GF-D8 (cell line): Measurements from ENCODE around the gene SNAP47.

Experiments
- DNase-seq: peaks from one replicate; lab custom pipeline; 2025; lab: John Stamatoyannopoulos, UW

The SNAP47 gene

DNA sequence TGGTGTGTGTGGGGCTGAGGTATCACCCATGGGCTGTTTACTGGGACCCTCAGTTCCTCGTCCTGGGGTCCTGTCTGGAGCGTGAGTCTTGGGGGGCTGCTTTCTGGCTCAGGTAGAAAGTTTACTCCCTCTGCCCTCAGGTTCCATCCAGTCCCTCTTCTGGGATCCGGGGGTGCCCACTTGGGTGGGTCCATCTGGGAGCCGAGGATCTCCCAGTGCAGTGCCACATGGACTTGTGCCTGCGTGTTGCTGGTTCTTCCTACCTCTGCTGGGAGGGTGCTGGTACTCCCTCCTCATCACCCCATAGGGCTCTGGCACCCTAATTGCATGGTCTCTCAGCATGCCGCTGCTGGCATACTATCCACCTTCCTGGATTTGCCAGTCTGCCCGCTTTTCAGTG, 14.0 kb downstream of the SNAP47 start:
- DNase-seq, result no peak

DNA sequence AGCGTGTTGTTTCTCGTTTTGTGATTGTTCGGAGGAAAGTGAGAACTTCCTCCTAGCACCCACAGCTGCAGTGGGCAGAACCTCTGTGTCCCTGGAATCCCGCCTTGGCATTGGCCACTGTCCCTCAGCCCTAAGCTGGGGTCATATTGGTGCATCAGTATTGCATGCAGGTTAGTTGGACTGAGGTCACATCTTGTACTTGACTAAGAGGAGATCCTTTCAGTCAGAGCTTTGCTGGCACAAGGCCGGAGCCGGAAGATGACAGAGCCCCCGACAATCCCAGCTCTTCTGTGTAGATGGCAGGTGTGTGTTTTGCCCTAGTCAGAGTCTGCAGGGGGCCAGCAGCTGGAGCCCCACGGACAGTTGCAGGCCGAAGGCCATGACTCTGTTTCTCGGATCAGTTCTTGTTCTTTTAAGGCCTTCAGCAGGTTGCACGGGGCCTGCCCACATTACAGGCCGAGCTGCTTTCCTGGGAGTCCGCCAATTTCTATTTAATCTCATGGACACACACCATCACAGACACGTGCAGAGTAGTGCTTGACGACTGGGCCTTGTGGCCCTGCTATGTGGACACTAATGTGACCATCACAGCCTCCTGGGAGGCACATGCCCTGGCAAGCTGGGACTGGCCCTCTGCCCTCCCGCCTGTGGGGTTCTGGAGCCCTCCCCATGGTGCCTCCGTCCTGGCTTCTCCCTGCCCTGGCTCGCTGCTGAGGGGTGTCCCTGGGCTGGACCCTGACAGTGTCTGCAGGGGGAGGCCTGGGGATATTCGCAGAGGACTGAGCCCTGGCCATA, 14.9 kb downstream of the SNAP47 start:
- DNase-seq, result no peak

DNA sequence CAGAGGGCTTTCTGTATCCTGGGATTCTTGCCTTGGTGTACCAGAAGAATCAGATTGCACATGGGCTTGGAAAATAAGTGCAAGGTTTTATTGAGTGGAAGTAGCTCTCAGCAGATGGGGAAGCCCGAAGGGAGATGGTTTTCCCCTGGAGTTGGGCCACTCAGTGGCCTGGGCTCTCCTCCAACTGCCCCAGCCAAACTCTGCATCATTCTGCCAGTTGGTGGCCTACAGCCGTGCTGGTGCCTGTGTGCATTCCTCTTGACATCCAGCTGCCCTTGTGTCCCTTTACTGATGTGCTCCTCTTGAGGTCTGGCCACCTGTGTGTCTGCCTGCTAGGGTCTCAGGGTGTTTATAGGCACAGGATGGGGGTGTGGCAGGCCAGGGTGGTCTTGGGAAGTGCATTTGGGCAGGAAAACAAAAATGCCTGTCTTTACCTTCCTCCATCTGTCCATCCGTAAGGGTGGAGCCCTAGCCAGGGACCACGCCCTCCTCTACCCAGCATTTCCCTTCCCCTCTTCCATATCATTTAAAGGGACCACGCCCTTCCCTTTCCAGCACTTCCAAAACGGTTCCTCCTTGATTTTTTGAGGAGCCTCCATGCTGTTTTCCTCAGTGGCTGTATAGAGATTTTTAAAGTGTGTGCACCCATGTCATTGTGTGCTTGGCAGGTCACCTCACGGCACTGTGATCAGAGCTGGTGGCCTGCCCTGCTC, 18.9 kb downstream of the SNAP47 start:
- no peak for DNase-seq

DNA sequence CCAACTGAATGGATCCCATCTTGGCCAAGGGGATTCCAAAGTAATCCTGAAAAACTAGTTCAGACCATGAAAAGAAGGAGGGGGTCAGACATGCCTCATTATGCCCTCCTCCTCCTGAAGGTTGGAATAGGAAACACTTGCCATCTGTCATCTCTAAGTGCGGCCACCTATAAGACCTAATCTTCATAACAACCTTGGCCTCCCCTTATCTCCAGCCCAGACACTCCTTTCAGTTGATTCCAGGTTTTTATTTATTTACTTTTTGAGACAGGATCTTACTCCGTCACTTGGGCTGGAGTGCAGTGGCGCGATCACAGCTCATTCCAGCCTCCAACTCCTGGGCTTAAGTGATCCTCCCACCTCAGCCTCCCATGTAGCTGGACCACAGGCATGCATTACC, 19.7 kb downstream of the SNAP47 start:
- no peak for DNase-seq

DNA sequence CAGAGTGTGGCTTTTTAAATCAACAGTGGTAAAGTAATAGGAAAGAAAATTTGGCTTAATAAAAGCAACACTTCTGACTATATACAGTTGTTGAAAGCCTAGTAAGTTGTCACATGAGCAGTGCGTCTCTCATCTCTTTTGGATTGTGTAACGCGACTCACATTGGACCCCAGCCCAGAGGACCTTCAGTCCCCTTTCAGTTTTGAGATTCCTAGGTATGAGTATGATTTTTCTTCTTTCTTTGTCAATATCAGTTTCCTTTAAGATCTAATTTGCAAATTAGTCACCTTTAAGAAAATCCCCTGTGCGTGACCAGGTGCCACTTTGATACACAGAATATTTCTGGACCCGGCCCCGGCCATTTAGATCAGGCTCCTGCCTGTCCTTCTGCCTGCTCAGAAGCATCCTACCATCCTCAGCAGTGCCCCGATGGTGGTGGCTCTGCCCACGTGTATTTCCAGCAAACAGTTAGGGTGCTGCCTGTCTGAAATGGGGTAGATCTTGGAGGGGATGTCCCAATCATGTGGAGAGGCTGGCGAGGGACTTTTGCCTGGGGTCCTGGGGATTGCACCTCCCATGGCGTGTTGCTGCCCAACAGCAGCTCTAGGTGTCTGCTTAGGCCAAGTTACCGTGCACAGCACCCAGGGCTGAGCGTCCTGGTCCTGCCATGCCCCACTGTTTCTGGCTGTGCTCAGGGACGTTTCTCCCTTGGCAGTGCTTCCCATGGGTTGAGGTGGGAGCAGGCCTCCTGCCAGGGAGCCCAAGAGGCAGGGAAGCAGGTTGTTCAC, 21.1 kb downstream of the SNAP47 start:
- DNase-seq, result no peak

DNA sequence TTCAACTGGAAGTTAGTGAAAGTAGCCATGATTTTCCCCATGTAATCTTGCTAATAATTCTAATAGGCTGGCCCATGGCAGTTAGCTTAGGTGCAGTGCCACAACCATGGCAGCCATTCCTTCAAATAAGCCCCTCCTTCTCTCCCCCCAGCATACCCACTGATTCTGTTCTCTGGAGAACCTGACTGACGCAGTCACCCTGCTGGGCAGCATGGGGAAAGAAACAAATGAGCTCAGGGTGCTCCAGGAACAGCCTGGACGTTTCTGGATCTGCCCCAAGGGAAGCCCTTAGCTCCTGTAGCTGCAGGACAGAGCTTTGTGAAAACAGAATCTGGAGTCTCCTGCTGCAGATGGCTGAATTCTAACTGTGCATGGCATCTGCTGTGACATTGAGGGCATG, 22.5 kb downstream of the SNAP47 start:
- DNase-seq, result no peak

DNA sequence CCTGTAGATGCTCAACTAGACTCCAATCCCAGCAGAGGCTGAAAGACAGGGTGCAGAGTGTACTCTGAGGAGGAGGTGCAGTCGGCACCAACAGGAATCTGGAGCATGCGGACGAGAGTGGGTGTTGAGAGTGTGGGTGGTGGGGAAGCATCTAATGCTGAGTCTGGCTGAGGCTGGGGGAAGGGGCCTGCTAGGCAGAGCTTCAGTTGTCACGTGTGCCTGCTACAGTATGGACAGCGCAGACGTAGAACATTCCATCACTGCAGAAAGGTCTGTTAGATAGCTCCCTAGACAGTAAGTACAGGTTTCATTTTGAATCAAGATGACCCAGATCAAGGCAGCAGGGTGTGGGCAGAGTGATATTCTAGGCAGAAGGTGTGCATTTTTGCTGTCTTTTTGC, 23.1 kb downstream of the SNAP47 start:
- DNase-seq, result no peak

DNA sequence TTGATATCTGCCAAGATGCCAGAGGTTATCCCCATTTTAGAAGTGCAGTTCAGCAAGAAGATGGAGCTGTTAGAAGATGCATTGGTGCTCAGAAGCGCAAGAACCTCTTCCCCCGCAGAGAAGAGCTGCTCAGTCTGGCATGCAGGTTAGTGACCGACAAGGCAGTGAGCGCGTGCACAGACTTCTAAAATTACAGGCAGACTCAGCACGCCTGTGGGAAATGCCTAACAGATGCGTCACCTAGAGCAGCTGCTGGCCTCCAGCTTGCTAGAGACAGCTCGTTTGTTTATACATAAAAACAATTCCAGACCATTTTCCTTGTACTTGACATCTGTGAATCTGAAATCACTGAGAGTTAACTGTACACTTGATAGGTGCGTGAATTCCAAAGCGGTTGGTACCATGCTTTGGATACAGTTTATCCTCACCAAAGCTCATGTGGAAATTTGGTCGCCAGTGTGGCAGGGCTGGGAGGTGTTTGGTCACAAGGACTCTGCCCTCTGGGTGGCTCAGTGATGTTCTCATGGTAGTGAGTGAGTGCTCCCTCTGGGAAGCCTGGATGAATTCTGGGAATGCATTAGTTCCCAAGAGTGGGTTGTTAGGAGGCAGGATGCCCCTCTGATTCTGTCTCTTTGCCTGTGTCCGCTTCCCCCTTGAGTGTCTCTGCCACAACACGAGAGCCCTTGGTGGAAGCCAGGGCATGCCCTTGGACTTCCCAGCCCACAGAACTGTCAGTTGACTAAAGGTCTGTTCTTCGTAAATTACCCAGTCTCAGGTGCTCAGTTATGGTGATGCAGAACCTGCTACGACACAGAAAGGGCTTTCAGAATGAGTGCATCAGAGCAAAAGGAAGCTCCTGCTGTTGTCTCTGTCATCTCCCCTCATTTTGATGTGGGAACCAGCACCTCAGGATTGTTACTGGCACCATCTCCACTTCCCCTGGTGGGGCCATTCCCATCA, 24.4 kb downstream of the SNAP47 start:
- no peak for DNase-seq

DNA sequence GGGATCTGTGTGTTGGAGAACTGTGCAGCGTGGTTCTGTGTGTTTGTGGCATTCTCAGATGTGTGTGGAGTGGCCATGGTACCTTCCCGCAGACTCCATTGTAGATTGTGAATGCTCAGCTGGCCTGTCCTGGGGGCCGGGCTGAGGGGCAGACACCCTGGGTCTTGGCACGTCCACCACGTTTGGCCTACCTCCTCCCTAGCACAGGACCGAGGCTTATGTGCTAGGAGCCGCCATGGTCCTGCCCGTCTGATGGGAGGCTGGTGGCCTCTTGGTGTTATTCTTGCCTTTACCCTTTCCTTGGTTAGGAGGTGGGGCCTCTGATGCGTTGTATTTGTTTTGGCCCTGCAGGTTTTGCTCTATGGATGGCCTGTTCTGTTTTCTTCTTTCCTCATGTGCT, 25.1 kb downstream of the SNAP47 start:
- no peak for DNase-seq

DNA sequence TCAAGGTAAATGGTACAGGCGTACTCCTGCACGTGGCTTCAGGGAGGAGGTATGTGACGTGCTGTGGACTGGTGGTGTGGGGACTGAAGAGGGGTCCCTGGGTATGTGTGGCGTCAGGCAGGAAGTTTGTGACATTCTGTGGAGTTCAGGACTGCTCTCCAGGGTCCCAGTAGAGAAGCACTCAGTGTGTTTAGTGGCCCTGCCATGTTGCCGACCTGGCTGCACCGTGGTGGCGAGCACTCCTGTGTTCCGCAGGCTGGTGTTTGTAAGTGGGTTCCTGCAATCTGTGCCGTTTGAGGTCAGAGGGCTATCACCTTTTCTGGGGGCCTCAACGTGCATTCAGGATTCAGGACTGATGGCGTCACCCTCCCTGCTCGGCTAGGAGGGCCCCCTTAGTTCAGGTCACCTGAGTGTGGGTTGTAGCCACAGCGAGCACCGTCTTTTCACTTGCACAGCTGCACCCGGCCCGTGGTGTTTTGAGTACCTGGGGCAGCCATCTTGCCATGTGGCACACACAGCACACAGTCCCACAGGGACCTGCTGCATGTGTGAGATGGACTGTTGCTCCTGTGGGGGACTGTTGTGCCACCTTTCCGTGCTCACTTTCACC, 26.5 kb downstream of the SNAP47 start:
- DNase-seq, result no peak

DNA sequence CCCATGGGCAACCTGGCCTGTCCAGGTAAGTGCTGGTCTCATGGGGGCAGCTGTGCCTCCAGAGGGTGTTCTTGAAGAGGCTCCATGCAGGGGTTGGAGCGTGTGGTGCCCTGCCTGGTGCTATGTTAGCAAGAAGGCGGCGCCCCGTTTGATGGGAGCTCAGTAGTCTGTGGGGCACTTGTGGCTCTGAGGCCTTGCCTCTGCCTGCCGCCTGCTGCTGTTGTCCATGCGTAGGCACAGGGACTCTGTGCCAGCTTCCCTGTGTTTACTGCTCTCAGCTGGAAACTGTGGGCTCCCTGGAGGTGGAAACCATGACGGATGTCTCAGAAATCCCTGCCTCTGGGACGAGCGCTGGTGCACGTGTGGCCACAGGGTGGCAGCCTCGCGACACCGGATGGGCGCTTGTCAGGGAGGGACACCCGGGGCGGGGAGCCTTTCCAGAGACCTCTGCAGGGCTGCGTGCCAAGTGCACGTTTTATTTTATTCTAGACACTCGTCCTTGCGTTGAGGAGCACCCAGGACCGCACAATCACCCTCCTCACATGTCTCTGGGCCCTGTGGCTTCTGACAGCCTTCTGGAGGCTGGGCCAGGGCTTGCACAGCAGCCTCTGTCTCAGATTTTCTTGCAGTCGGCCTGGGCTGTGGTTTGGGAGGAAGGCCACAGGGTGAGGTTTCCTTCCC, 27.1 kb downstream of the SNAP47 start:
- DNase-seq, result peak; percentile 44

DNA sequence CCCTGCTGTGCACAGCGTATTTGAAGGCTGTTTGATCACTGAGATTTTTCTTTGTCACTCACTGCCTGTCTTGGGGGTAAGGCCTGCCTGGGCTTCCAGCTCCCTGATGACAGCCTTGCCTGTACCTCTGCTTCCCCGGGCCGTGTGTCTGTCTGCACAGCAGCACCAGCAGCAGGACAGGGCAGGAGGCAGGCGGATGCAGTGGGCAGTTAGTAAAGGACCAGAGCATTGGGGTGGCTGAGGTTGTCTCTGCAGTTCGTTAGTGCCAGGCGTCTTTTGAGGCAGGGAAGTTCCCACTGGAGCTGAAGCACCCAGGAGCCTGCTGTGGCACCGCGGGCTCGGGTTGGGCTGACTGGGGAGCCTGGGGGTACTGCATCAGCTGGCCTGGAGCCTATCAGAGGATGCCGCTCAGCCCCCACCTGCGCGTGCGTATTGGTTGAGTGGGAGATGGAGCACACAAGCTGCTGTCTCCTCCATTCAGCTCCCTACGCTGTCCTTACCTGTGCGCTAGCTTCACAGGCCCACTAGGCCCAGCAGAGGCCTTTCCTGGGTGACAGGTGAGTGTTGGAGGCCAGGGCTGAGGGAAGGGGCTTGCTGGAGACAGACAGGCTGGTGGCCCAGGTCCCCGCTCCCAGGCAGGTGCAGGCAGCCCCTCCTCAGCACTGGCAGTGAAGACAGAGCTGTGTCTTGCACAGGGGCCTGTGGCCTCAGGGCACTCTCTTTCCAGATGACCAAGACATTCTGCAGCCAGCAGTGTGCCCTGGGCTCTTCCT, 28.2 kb downstream of the SNAP47 start:
- DNase-seq, result no peak

DNA sequence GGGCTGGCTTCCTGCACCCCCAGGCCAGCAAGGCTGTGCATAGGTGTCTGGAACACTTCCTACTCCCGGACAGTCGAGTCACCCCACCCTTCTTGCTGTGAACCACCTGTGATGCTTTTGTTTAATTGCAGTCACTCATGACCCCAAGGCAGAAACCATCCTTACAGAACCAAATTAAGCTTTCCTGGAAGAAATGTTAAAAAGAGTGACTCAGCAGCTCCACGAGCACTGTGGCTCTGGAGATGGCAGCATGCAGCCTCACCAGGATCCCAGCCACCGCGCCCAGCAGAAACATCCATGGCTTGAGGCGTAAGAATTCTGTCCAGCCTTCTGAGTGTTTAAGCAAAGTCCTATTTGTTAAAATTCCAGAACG, 28.8 kb downstream of the SNAP47 start:
- DNase-seq, result no peak

DNA sequence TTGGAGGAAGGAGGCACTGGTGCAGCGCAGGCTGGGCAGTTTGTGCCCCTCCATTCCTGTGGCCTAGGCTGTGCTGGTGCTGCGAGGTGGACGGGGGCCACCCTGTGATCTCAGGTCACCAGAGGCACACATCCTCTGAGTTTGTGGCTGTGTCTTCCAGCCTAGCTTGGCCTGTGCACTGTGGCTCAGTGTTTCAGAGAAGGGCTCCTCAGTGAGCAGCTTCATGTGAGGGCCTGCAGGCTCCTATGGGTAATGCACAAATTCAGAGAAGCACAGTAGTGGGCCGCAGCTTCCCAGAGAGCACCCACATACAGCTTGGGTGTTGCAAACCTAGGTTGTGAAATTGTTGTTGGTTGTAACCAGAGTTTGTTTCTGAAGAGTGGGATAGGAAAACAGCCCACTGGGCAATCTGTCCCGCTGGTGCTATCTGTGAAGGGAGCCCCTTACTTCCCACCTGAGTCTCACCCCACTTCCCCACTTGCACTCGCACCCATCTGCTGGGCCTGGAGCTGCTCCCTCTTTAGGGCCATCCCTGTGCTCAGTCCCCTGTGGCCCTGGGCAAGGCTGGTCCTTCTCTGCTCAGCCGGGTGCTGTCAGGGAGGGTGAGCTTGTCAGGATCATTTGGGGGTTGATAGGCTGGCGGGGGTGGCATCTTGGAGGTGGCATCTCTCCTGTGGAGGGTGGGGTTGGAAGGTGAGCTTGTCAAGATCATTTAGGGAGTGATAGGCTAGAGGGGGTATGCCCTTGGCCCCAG, 30.2 kb downstream of the SNAP47 start:
- DNase-seq, result no peak

DNA sequence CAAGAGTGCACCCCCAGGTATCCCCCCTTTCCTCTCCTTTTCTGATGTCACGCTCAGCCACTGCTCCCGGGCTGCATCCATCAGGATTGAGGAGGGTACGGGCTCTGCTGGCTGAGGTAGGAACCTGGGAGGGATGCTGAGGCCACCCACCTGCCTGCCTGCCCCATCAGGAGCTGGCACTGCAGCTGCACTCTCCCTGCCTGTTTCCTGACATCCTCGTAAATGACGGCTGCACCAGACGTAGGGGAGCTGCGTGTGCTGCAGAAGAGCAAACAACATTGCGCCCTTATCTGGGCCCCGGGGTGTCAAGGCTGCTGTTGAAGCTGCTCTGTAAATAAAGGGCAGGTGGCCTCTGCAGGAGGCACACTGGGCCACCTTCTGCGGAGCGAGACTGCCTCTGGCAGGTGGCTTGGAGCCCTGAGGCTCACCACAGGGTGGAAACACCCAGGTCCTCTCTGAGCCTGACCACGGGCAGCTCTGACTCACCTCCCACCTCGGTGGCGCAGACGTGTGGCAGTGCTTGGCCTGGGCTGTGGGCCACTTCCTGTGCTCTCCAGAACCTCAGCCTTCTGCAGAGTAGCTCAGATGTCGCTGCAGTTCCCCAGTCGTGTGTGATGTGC, 30.9 kb downstream of the SNAP47 start:
- peak; percentile 39 for DNase-seq

DNA sequence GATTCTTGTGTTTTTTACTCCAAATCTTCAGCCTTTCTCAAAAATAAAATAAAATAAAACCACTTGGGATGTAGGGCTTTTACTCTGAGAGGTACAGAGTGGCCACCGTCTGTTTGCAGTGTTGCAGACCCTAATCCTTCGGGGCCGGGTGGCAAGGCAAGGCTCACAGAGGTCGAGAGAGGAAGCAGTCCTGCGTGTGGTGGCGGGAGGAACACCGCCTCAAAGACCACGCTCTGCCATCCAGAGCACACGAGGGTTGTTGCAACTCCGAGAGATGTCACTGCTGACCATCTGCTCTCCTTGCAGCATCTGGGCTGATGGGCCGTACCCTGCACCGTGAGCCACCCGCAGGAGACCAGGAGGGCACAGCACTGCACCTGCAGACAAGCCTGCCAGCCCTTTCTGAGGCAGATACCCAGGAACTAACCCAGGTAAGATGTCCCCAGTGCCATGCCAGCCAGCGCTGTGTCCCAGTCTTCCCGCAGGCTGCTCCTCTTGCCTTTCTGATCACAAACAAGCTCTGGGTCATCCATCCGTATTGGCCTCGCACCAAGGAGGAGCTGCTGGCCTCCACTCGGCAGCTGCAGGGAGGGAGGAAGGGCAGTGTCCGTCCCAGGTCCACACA, 31.5 kb downstream of the SNAP47 start:
- no peak for DNase-seq

DNA sequence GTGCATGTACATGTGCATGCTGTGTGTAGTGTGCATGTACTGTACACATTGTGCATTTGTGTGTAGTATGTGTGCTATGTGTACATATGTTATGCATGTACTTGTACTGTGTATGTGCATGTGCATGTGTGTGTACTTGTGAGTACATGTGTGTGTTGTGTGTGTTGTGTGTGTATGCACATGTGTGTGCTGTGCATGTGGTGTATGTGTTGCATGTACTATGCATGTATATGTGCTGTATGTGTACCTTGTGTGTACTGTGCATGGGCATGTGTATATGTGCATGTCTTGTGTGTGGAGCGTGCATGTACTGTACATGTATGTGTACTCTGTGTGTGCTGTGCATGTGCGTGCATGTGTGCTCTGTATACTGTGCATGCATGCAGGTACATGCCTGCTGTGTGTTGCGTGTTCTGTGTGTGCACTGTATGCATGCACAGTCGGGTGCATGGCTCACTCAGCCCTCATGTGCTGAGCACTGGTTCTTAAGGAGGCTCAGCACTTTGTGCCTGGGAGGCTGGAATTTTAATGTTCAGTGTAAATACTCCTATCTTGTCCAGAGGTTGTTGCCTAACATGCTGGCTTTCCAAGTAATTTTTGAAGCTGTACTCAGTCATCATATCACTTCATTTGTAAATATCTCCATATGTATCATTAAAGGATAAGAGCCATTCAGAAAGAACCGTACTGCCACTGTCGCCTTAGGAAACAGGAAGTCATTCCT, 32.3 kb downstream of the SNAP47 start:
- DNase-seq, result no peak

DNA sequence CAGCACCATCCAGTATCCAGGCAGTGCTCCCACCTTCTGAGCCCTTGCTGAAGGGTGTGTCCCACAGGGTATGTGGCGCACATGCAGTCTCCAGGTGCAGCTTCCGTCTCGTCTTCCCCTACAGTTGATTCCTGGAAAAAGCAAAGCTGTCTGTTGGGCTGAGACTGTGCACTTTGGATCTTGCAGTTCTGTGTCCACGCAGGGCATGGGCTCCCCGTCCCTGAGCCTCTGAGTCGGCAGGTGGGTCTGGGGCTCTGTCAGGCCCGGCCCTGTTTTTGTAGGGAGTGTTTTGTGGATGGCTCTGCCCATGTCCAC, 32.8 kb downstream of the SNAP47 start:
- DNase-seq, result no peak
